Suprapubic skin (tissue), 4 donors: Measurements from ENCODE around the gene USP38.

Experiments used
- POLR2A ChIP-seq, 2 donors: fragments of 450-650 bp; IDR thresholded peaks; one replicate each; pipeline ENCODE4 v1.6.1; 2017; ENCODE audit warnings: antibody characterized with exemption in 2 of 2, mild to moderate bottlenecking in 2 of 2, moderate library complexity in 2 of 2
- POLR2AphosphoS5 ChIP-seq, 3 donors: sonication (generic); formaldehyde crosslinking; IDR thresholded peaks; one replicate each; pipeline ENCODE4 v1.6.1; 2017; ENCODE audit warnings: antibody characterized with exemption in 3 of 3
- TF ChIP-seq, protein P1 (sequence below), 2 donors: fragments of 200-600 bp in 1 of 2; fragments of 450-650 bp in 1 of 2; sonication (generic) in 1 of 2; IDR thresholded peaks; one replicate each; pipeline ENCODE4 v1.5.1; 2016 to 2019; ENCODE audit warnings: antibody characterized with exemption in 2 of 2, mild to moderate bottlenecking in 1 of 2, moderate library complexity in 1 of 2

DNA sequence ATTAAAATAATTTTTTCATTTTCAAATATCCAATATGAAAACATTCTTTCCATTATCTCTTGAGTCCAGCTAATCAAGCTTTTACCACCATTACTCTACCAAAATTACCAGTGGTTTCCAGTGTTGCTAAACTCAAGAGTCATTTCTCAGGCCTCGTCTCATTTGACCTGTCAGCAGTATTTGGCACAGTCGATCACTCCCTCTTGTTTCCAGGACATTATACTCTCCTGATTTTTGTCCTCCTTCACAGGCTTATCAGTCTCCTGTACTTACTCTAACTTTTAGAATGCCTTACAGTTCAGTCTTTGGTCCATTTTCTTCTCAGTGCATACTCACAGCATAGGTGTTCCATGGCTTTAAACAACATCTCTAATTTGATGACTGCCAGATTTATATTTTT, 11.6 kb downstream of the USP38 start:
- TF ChIP-seq, protein P1, sequence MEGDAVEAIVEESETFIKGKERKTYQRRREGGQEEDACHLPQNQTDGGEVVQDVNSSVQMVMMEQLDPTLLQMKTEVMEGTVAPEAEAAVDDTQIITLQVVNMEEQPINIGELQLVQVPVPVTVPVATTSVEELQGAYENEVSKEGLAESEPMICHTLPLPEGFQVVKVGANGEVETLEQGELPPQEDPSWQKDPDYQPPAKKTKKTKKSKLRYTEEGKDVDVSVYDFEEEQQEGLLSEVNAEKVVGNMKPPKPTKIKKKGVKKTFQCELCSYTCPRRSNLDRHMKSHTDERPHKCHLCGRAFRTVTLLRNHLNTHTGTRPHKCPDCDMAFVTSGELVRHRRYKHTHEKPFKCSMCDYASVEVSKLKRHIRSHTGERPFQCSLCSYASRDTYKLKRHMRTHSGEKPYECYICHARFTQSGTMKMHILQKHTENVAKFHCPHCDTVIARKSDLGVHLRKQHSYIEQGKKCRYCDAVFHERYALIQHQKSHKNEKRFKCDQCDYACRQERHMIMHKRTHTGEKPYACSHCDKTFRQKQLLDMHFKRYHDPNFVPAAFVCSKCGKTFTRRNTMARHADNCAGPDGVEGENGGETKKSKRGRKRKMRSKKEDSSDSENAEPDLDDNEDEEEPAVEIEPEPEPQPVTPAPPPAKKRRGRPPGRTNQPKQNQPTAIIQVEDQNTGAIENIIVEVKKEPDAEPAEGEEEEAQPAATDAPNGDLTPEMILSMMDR (IDR thresholded peaks at IDR 0.05), result no peak
- TF ChIP-seq POLR2A (IDR thresholded peaks at IDR 0.05) (no peak), POLR2AphosphoS5 (IDR thresholded peaks at IDR 0.05) (no peak)
